HPDE6-E6E7 (cell line): ENCODE measurements around the gene ZNF502.
"Not testable (repeated sequence)": the region's sequence is repeated elsewhere in the genome, so short reads cannot be mapped to it uniquely, and the experiment has no call there.

Experiments used
- DNase-seq: peaks from one replicate; pipeline ENCODE4 v3.0.0; 2011; ENCODE audit warnings: missing footprints; ENCODE audit errors: extremely low spot score

ZNF502 gene

DNA sequence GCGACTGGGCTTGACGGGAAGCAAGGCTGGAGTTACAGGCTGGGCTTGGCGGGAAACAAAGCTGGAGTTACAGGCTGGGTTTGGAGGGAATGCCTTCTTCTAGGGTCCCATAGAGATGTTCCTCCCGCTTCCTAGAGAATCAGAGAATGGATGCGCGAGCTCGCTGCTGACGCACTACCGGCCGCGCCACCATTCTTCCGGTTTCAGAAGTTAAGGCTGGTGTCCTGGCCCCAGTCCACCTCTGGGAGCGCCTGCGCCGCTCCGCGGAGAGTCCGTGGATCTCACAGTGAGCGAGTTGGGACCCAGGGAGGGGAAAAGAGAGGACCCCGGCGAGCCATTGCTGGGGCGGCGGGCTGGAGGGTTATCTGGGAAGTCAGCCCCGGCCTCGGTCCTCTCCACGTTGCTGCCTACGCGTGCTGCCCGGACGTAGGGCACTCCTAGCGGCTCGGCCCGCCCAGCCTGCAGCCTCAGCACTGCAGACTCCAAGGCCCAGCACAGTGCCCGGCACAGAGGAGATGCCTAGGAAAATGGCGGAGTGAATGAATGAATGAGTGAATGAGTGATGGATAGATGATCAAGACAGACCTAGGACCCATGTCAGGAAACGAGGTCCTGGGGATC lies at the start of gene ZNF502:
TSS of gene ZNF502 (plus strand) at position 206 of the 621 bp plus-strand sequence. CDS start 7,602 bp downstream, outside the sequence.
- peak; percentile 25 for DNase-seq

DNA sequence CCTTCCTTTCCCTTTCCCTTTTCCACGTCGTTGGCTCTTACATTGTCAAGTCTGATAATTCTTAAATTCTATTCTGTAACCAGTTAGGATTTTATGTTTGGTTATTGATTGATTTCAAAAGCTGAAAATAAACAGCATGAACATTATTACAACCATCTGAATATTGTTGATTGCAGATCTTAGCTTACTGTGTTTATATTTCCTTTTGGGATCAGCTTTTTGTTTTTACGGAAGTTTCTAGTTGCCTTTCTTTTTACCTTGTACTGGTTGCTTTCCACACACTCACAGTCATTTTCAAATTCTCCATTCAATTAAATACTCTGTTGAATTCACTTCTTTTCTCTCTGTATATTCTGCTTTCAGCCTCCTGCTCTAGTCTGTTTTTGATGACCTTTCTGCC lies 47.3 kb upstream of the ZNF502 start:
- DNase-seq, result no peak

- DNase-seq, result no peak
Measured at GRCh38 chr3:44666346-44666745, 46.1 kb upstream of the ZNF502 start.

- DNase-seq, result no peak
Measured at GRCh38 chr3:44669760-44670159, 42.7 kb upstream of the ZNF502 start.

- not testable (repeated sequence) for DNase-seq
Measured at GRCh38 chr3:44673466-44673865, 39.0 kb upstream of the ZNF502 start.

- DNase-seq, result no peak
Measured at GRCh38 chr3:44674211-44674610, 38.2 kb upstream of the ZNF502 start.

GRCh38 chr3:44678480-44679116 lies 33.9 kb upstream of the ZNF502 start:
- no peak for DNase-seq

DNA sequence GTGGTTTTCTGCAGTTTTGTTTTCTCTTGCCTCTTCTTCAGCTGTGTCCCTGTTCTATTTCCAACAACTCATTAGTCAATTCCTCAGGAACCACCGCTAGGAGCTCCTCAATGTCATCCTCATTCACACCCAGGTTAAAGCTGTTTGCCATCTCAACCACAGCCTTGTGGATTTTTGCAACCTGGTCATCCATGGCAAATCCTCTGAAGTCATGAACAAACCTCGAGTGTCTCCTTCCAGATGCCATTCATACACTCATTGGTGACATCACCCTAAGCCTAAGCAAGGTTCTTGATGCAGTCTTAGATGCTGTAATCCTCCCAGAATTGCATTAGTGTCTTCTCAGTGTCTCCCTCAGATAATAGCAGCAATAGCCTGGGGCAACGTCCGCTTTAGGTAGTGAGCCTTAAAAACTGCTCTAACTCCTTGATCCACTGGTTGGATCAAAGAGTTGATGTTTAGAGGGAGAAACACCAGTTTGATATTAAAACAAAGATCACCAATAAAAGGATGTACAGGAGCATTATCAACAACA lies 31.5 kb upstream of the ZNF502 start:
- no peak for DNase-seq

DNA sequence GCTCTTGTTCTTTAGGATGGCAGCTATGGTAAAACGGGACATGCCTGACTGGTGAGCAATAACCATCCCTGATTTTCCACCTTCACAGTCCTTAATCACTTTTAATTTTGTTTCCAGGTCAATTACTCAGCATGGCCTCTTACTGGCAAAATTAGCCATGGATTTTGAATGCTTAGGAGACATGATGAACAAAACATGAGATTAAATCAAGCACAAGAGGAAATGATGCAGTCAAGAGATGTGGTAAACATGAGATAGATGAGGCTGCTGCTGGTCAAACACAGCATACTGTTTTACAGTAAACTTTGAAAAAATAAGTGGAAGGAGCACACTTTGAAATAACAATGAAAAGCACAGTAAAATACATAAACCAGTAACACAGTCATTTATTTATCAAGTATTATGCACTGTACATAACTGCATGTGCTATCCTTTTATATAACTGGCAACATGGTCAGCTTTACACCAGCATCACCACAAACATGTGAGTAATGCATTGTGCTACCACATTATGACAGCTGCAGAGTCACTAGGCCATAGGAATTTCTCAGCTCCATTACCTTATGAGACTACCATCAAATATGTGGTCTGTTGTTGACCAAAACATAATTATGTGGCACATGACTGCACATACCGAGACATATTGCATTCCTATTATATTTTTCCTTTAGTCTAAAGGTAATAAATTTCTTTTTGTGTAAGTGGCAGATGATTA lies 30.1 kb upstream of the ZNF502 start:
- no peak for DNase-seq

- peak; percentile 42 for DNase-seq
Measured at GRCh38 chr3:44685128-44685800, 27.2 kb upstream of the ZNF502 start.

DNA sequence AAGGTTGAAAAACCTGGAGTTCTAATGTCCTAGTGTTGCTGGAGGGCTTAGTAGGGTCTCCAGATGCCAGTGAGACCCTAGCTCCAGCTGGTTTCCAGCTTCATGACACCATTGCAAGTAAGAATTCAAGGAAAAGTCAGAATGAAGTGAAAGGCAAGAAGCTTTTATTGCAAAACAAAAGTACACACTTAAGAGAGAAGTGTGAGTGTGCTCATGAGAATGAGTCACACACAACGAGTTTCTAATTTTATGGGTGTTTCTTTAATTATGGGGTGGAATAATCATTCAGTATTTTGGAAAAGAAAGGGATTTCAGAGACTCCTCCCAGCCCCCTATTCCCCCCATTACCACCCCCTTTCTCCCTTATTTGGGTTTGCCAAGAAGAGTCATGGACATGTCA lies 24.6 kb upstream of the ZNF502 start:
- DNase-seq, result no peak

- DNase-seq, result no peak
Measured at GRCh38 chr3:44721231-44722102, 9.0 kb downstream of the ZNF502 start.

GRCh38 chr3:44722103-44722401 lies 9.6 kb downstream of the ZNF502 start:
- no peak for DNase-seq

- peak; percentile 63 for DNase-seq
Measured at GRCh38 chr3:44729384-44729910, 17.0 kb downstream of the ZNF502 start, which contains the start of gene ZNF501. TSS of gene ZNF501 (plus strand) at chr3:44729635. CDS start at chr3:44734422, 4,787 bp downstream.

GRCh38 chr3:44734646-44735168 lies 22.2 kb downstream of the ZNF502 start:
- DNase-seq, result no peak

- DNase-seq, result no peak
Measured at GRCh38 chr3:44761101-44761423, 48.6 kb downstream of the ZNF502 start.

DNA sequence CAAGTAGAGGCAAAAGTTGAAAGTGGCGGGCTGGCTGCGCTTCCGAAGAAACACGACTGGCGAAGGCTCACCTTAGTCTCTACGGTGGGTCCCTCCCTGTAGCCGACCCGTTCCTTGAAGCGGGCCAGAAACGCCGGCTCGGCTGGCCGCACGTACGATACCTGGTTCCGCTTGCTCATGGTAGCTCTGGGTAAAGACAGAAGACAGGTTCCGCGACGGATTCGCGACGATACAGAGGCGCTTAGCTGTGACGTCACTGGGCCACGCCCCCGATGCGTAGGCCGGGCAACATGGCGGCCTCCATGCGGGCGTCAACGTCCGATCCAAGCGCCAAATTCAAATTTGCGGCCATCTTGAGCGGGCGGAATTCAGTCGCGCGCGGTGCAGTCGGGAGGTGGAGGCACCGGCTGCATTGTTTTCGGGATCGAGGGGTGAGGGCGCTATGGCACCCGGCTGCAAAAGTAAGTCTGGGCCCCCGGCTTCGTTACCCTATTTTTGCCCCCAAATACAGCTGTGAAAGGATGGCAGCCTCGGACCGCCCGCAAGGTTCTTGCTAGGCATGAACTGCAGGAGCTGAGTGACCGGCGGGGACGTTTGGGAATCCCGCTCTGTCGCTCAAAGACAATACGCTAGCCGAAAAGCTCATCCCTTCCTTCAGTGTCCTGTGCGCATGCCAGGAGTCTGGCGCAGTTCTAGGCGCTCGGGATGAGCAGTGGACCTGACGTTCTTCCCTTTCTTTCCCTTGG lies 49.1 kb downstream of the ZNF502 start, which contains the start of the genes KIAA1143 and KIF15:
TSS of gene KIAA1143 (minus strand) at position 196 of the 746 bp plus-strand sequence. CDS start at position 179, 17 bp downstream.
TSS of gene KIF15 (plus strand) at position 371 of the 746 bp plus-strand sequence. CDS start at position 443, 72 bp downstream.
- peak; percentile 50 for DNase-seq

GRCh38 chr3:44762170-44762677 lies 49.8 kb downstream of the ZNF502 start:
- DNase-seq, result peak; percentile 11

DNA sequence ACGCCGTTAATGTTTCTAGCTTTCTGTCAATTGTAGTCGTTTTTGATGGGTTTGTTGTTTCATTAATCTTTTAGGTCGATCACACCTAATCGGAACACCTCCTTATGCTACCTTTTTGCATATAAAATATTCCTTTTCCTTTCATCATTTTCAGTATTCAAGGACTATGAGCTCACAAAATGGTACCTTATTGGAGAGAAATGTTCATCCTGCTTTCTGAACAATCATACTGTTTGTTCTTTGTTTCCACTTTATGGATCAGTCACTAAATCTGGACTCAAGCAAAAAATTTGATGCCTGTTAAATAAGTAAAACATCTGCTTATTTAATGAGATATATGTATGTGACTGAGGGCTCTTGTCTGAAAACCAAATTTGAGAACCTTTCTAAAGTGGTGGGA lies 50.2 kb downstream of the ZNF502 start:
- DNase-seq, result no peak

DNA sequence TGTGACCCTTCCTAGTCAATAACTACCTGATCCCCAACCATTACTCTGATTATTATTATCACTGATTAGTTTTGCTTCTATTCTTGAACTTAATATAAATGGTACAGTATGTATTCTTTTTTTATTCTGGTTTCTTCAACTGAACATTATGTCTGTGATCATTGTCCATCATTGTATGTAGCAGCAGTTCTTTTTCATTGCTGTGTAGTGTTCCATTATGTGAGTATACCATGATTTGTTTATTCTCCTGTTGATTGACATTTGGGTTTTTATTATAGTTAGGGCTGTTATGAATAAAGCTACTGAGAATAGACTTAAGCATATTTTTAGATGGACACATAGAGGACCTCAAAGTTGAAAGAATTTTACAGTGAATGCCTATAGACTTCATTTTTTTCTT lies 51.8 kb downstream of the ZNF502 start:
- DNase-seq, result no peak
